Activated CD8-positive, alpha-beta memory T cell treated with anti-CD3 and anti-CD28 coated beads for 4 hours (primary cell): Measurements from ENCODE around the gene LRRC45.

Experiments used
- DNase-seq, 2 donors: peaks; one replicate each; pipeline ENCODE4 v3.0.0-alpha.2; 2020; ENCODE audit warnings: low read depth in 2 of 2

LRRC45 gene

DNA sequence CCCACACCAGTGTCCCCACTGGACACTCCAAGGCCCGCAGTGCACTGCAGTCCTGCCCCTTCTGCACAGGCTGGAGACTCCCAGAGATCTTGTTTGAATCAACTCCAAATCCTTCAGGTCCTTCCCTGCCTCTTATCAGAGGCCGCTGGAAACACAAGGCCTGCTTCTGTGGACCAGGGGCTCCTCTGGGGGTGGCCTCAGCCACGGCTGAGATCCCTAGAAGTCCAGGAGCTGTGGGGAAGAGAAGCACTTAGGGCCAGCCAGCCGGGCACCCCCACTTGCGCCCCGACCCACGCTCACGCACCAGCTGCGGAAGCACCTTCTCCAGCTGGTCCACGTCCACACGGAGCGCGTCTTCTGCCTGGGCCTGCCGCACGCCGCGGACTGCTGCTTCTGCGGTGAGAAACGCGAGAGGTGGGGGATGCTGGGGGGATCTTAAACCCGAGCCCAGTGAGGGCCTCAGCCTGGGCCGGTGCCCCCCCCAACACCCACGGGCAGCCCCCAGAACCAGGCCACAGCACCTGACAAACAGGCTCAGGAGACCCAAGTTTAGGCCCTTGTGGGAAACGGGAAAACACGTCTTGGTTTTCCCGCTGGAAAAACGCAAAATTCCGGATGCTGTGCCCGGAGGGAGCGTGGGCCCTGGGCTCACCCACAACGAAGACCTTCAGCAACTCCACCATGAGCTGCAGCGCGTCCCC, 4.0 kb upstream of the LRRC45 start:
- no peak for DNase-seq

DNA sequence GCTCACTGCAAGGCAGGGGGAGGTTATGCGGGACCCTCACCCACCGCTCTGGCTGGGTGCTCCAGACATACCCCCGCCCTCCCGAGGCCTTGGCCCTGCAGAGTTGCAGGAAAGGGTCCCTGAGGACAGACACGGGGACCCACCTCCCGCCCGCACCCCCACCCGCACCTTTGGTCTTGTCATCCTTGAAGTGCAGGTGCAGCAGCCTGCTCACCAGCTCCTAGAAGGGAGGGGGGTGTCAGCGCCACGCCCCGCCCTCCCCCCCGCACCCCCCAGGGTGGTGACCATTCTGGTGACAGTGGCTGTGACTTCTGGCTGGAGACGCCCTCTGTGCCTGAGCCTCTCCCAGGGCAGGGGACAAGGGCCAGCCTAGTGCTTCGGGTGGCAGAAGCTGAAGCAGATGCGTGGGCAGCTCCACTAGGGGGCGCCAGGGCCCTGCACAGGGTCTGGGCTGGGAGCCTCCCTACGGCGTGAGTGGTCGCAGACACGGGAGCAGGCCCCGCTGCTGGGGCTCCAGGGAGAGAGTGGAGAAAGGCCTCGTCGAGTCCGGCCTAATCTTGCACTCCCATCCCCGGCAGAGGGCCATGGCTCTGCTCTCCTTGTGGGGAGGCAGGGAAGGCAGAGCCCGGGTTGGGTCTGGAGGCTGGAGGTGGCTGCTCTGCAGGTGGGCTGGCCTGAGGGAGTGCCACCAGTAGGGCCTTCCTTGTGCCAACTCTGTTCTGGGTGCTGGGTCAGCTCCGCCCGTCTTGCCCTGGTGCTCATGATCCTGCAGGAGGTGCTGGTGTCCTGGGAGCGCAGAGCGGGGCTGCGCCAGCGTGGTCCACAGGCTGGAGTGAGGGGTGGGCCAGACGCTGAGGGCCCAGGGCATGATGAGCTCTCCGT, 3.2 kb upstream of the LRRC45 start:
- peak; percentile 21 to 33 for DNase-seq

DNA sequence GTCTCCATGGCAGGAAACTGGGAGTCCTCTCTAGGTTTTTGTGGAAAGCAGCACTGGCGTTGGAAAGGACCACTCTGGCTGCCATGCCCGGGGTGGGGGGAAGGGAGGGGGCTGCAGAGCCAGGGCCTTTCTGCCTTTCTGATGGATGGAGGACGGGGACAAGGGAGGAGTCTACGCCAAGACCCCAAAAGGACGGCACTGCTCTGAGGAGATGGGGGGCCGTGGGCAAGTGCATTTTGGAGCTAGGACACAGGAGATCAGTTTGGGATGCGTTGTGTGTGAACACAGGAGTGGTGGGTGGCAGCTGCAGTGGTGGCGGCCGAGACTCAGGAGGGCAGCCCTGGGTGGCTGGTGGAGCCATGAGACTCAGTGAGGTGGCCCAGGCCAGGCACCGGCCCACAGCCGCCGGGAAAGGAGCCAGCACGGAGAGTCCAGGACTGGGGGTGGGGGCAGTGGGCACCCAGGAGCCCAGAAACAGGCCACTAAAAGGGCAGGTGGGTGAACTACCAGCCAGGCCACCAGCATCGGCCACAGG, 2.5 kb upstream of the LRRC45 start:
- DNase-seq = no peak

DNA sequence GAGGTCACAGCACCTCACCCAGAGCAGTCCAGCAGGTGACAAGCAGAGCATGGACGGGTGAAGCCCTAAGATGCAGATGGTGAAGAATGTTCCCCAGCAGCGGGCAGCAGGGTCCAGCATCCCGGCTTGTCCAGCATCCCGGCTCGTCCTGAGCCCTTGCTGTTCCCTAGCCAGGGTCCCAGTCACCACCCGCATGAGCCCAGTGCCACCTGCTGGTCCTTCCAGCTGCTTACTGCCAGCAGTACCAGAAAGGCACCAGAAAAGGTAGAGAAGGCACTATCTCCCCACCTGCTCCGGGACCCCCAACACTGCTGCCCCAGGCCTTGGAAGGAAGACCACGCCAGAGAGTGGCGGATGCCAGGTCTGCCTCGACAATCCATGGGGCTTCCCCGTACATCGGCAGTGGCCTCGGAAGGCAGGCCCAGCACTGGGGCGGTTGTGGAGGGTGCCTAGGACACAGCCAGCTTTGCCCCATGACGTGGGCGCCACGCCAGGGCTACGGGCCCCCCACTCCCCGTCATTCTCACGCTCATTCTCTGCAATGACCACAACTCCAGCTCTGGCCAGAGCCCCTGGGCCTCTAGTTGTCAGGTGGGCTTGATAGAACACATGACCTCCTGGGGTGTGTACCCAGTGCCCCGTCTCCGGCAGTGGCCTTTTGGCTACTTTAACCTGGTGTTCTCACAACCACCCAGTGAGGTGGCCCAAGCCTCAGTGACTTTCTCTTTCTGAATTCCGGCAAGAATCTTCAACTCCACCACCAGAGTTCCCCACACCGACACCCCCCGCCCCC, 1.8 kb upstream of the LRRC45 start:
- DNase-seq = no peak

DNA sequence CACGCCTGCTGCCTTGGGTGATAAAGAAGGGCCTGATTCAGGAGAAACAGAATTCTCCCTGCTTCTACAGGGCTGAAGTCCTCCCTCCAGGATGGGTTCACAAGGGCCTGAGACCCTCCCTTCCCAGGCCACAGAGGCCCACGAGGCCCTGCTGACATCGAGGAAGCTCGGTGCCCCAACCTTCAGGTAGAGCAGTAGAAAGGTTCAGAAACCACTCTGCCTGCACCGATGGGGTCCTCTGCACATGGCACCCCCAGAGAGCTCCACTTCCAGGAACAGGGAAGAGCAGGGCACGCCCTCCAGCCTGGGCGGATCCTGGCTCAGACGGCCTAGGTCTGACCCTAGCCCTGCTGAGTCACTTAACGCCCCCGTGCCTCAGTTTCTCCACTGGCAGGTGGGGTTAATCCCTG, 1.2 kb upstream of the LRRC45 start:
- DNase-seq = no peak

- no peak for DNase-seq
Observed at GRCh38 chr17:82022310-82022980, 660 bp upstream of the LRRC45 start, which contains the start of gene CENPX. Gene CENPX, minus strand, starts transcription at chr17:82022878. Its CDS starts 17 bp downstream, at chr17:82022861.

DNA sequence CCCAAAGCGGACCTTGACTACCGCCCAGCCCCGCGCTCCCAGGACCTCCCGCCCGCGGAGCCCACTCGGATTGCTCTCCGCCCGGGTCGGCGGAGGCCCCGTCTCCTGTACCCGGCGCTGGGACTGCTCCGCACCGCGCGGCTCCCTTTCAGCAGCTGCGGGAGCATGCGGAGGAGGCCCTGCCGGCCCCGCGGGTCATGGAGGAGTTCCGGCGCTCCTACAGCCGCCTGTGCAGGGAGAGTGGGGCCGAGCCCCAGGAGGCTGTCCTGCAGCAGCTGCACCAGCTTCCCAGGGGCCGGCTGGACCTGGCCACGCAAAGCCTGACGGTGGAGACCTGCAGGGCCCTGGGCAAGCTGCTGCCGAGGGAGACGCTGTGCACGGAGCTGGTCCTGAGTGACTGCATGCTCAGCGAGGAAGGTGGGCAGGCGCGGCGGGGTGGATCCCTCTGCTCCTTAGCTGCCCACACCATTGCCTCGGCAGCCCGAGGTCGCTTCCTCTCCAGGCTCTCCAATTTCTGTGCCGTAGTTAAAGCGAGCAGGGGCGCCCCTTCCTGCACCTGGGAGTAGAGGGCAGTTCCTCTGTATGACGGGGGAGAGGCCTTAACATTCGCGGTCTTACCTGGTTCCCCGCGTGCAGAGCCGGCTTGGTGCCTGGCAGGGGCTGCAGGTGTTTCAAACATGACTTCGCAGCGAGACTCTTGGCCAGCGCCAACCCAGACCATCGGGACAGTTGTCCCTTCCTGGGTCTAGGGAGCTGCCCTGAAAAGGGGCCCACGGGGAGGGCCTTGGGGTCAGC, 539 bp downstream of the LRRC45 start:
- no peak for DNase-seq

DNA sequence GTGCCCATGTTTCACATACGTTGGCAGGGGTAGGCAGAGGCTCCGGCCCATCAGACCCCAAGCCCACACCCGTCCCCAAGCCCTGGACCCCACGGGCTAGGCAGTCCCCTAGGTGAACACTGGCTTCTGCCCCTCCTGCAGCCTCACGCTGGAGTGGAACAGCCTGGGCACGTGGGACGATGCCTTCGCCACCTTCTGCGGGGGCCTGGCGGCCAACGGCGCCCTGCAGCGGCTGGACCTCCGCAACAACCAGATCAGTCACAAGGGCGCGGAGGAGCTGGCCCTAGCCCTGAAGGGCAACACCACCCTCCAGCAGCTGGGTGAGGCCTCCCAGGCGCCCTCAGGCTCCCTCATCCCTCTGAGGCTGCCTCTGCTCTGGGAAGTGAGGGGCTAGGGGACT, 1.8 kb downstream of the LRRC45 start:
- DNase-seq = no peak

GRCh38 chr17:82025401-82026107, 2.4 kb downstream of the LRRC45 start:
- DNase-seq = no peak

DNA sequence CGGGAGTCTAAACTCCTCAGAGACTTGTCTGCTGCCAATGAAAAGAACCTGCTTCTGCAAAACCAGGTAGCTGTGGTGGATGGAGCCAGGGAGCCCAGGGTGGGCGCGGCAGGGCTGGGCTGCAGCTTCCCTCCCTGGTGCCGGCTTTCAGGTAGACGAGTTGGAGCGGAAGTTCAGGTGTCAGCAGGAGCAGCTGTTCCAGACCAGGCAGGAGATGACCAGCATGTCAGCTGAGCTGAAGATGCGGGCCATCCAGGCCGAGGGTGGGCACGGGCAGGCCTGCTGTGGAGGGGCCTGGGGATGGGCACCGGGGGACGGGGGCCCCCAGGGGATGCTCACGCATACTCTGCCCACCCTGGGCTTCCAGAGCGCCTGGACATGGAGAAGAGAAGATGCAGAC, 5.1 kb downstream of the LRRC45 start:
- DNase-seq = no peak

- DNase-seq = no peak
Observed at GRCh38 chr17:82028966-82029365, 5.9 kb downstream of the LRRC45 start.

- DNase-seq = no peak
Observed at GRCh38 chr17:82029391-82029790, 6.3 kb downstream of the LRRC45 start.

- no peak for DNase-seq
Observed at GRCh38 chr17:82029990-82030469, 6.9 kb downstream of the LRRC45 start.

- peak; percentile 56 to 62 for DNase-seq
Observed at GRCh38 chr17:82030470-82031302, 7.6 kb downstream of the LRRC45 start.

DNA sequence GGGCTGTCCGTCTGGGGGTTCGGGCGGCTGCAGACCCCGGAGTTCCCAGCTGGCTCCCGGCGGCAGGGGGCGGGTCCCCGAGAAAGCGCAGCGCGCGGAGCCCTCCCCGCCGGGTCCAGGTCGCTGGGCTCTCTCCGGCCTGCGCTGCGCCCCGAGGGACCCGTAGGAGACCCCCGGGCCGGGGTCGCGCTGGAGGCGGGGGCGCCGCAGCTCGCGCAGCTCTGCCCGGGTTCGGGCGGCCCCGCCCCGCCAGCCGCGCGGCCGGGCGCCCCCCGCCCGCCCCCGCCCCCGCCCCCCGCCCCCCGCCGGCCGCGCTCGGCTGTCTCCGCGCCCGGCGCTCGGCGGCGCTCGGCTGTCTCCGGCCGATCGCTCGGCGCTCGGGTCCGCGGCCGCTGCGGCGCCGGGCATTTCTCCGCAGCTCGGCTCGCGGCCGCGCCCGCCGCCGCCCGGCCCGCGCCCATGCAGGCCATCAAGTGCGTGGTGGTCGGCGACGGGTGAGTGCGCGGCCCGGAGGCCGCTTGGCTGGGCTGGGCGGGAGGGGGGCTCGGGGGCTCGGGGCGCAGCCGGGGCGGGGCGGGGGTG, 8.3 kb downstream of the LRRC45 start, which contains the start of gene RAC3:
RAC3 (plus strand) TSS at position 376 of the 582 bp plus-strand sequence; CDS start at position 460, 84 bp downstream.
- DNase-seq = no peak

- DNase-seq = no peak
Observed at GRCh38 chr17:82031885-82032627, 9.0 kb downstream of the LRRC45 start.

DNA sequence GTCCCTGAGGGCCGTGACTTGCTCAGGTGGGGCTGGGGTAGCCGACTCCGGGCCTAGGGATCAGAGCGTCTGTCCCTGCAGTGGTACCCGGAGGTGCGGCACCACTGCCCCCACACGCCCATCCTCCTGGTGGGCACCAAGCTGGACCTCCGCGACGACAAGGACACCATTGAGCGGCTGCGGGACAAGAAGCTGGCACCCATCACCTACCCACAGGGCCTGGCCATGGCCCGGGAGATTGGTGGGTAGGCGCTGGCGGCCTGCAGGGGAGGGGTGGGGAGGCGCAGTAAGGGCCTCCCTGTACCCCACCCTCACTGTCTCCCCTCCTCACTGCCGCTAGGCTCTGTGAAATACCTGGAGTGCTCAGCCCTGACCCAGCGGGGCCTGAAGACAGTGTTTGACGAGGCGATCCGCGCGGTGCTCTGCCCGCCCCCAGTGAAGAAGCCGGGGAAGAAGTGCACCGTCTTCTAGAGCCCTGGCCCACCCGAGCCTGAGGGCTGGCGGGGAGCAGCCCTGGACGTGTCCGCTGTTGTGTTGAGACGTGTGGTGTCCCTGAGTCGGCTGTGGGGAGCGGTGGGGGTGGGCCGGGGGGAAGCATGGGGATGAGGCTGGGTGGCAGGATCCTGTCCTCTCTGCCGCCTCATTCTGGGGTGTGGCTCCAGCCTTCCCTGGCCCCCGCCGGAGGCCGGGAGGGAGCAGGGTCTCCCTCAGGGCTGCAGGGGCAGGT, 10.4 kb downstream of the LRRC45 start:
- no peak for DNase-seq
